ENCODE data around the gene RAMP3. TPM values are rescaled to one million over a fixed set of nuclear protein-coding genes. Genes with fewer than 3 reads are reported as not detected.
"Not testable (repeated sequence)": the region's sequence is repeated elsewhere in the genome, so short reads cannot be mapped to it uniquely, and the experiment has no call there.

The RAMP3 gene
- polyA plus RNA-seq, 2 of the 4 experiments (the other 2 are of a cell fraction), result not detected

DNA sequence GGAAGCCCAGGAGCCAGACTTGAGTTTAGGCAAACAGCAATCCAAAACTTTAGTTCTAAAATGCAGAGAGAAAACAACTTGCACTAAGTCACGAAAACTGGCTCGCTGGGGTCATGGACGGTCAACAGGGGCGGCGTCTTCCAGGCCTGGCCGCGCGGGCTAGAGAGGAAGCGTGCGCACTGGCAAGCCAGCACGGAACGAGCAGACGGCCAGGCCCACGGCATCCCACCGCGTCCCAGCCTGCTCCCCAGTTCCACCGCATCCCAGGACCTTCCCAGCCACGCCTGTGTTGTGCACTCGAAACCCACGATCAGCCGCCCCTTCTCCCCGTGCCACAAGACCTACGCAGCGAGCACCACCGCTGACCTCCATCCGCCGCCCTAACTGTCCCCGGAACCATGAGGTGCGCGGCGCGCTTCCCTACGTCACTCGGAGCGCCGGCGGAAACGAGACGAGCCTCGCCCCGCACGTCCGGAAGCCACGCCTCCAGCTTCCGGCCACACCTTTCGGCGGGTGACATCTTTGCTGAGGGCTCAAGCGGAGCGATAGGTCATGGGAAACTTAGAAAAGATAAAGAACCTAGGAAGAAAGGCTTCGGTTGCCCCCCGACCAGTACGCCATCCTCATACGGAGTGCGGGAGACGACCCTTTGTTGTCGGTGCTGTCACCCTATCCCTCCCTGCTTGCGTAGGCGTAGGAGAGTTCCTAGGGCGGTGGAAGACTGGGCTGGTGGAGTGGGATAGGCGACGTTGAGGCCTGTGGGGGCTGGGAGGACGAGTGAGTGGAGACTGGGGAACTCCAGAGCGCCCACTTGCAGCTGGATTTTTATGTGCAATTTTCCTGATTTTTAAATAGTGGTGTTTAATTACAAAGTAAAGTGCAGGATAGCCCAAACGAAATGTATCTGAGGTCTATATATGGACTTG is 46.0 kb upstream of the RAMP3 start, which contains the start of gene TBRG4 (continued):
- peak; percentile 8; the same call in 1 of the 2 replicates for TF ChIP-seq ZC3H11A (IDR thresholded peaks at IDR 0.05)

DNA sequence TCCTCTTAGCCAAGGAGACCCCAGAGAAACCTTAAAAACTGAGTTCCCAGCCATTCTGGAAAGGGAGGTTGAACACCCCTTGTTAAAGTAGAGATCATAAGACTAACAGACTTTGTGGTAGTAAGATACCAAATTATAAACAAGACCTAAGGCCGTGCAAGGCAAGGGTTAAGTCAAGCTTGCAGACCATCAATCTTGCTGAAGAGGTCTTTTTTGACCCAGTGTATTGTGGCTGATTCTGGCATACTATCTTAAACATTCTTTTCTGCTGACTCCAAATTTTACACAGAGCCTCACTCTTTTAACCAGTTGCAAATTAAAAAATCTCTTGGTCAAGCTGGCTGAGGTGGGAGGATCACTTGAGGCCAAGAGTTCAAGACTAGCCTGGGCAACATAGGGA is 44.9 kb upstream of the RAMP3 start:
- Histone ChIP-seq H3K4me2 (peak overlapping the region; percentile 86), H3K27ac (peak overlapping the region; percentile 92 to 96), H3K4me1 (peaks cover 28% of the 10 kb centered on the region), H3K4me3 (peak overlapping the region; percentile 86), H3K9me3 (no peaks in the 10 kb centered on the region)
- POLR2A ChIA-PET, result interaction anchor here (0.8 to 1.6 kb wide), 10 partner anchors 12 to 539 kb away, joined by 3 to 16 read pairs (median 8); partner anchors contain the start of genes DDX56, H2AZ2 and TMED4
- CTCF ChIA-PET, result interaction anchor here (0.8 to 2.3 kb wide), 5 partner anchors 13 to 264 kb away, joined by 3 to 9 read pairs (median 4); partner anchors contain the start of gene H2AZ2
- WGBS (ENCODE audit: missing lambda C conversion rate), result 81% methylated on average over 1 of the region's 1 CpG
- TF ChIP-seq SMC3 (IDR thresholded peaks at IDR 0.05) (no peak), HOXB13 (CRISPR knock-in tag; IDR thresholded peaks at IDR 0.05; ENCODE audit: low read depth) (no peak), MAFK (IDR thresholded peaks at IDR 0.05; ENCODE audit: partially characterized antibody) (peak; percentile 76)
- TF ChIP-seq, protein P1, sequence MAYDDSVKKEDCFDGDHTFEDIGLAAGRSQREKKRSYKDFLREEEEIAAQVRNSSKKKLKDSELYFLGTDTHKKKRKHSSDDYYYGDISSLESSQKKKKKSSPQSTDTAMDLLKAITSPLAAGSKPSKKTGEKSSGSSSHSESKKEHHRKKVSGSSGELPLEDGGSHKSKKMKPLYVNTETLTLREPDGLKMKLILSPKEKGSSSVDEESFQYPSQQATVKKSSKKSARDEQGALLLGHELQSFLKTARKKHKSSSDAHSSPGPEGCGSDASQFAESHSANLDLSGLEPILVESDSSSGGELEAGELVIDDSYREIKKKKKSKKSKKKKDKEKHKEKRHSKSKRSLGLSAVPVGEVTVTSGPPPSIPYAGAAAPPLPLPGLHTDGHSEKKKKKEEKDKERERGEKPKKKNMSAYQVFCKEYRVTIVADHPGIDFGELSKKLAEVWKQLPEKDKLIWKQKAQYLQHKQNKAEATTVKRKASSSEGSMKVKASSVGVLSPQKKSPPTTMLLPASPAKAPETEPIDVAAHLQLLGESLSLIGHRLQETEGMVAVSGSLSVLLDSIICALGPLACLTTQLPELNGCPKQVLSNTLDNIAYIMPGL (CRISPR knock-in tag; IDR thresholded peaks at IDR 0.05; ENCODE audit: borderline replicate concordance), result no peak
- no peak for FAIRE-seq
- ATAC-seq, result no peak
- DNase-seq (ENCODE audit: low read depth in 1 of 2, low spot score in 1 of 2), result no peak

DNA sequence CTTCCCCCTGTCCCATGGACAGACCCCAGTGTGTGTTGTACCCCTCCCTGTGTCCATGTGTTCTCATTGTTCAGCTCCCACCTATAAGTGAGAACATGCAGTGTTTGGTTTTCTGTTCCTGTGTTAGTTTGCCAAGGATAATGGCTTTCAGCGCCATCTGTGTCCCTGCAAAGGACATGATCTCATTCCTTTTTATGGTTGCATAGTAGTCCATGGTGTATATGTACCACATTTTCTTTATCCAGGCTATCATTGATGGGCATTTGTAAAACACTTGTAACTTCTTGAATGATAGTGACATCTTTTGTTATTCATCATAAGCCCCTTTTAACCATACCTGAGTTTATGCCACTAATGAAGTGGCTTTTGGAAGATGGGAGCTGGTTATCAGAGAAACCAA is 43.3 kb upstream of the RAMP3 start:
- CTCF ChIA-PET, result interaction anchor here (0.8 to 5.0 kb wide), 5 partner anchors 14 to 526 kb away, joined by 4 to 37 read pairs (median 5); no protein-coding TSS in a partner anchor
- H3K4me1 ChIP-seq, result peaks cover 13% of the 10 kb centered on the region
- POLR2A ChIA-PET; H3K27ac ChIP-seq; FAIRE-seq; H3K4me2 ChIP-seq; DNase-seq (ENCODE audit: low read depth in 1 of 2, low spot score in 1 of 2); ATAC-seq; H3K9me3 ChIP-seq; H3K4me3 ChIP-seq: not testable (repeated sequence)
- WGBS (ENCODE audit: missing lambda C conversion rate), result 86% methylated on average over 1 of the region's 1 CpG

- FAIRE-seq (no peak), ATAC-seq (no peak)
- no peak for TF ChIP-seq MYC (IDR thresholded peaks at IDR 0.05; ENCODE audit: borderline replicate concordance, low read length)
- no peak for TF ChIP-seq EHMT2 (IDR thresholded peaks at IDR 0.05; ENCODE audit: low read depth)
- TF ChIP-seq, protein P1 (CRISPR knock-in tag; IDR thresholded peaks at IDR 0.05; ENCODE audit: borderline replicate concordance), result no peak
- TF ChIP-seq CEBPB (IDR thresholded peaks at IDR 0.05), result no peak
- TF ChIP-seq POLR2AphosphoS2 (conservative IDR thresholded peaks at IDR 0.05; ENCODE audit: low read length), result no peak
- TF ChIP-seq, protein P2, sequence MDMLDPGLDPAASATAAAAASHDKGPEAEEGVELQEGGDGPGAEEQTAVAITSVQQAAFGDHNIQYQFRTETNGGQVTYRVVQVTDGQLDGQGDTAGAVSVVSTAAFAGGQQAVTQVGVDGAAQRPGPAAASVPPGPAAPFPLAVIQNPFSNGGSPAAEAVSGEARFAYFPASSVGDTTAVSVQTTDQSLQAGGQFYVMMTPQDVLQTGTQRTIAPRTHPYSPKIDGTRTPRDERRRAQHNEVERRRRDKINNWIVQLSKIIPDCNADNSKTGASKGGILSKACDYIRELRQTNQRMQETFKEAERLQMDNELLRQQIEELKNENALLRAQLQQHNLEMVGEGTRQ (IDR thresholded peaks at IDR 0.05), result no peak
- TF ChIP-seq ZSCAN20 (CRISPR knock-in tag; IDR thresholded peaks at IDR 0.05), result no peak
- no peak for TF ChIP-seq ZNF302 (CRISPR knock-in tag; IDR thresholded peaks at IDR 0.05)
- no peak for TF ChIP-seq FOSL2 (IDR thresholded peaks at IDR 0.05)
- no peak for TF ChIP-seq FOSL2 (CRISPR knock-in tag; IDR thresholded peaks at IDR 0.05)
- TF ChIP-seq JUN (IDR thresholded peaks at IDR 0.05), result no peak
- no peak for TF ChIP-seq FOXS1 (CRISPR knock-in tag; IDR thresholded peaks at IDR 0.05)
- no peak for TF ChIP-seq KDM5A (IDR thresholded peaks at IDR 0.05)
Observed at GRCh38 chr7:45114926-45115325, 42.7 kb upstream of the RAMP3 start.

More at GRCh38 chr7:45114926-45115325, 42.7 kb upstream of the RAMP3 start:
- Histone ChIP-seq H3K4me2 (no peak overlapping the region), H3K9me3 (no peaks in the 10 kb centered on the region), H3K4me1 (peaks cover 9% of the 10 kb centered on the region; the same call in 2 of the 3 replicates), H3K4me3 (no peak overlapping the region), H3K27ac (no peak overlapping the region)
- ChIA-PET POLR2A (no interaction called here), CTCF (interaction anchor here (1.0 to 5.0 kb wide), 4 partner anchors 13 to 526 kb away, joined by 4 to 37 read pairs (median 5); no protein-coding TSS in a partner anchor)
- DNase-seq (ENCODE audit: low read depth in 1 of 2, low spot score in 1 of 2), result no peak

Measured in A549 (cell line).